Erythroblast (primary cell): Measurements from ENCODE around the gene FCAMR.

Source experiments
- GATA1 ChIP-seq: IDR thresholded peaks from 2 replicates; pipeline ENCODE4 v1.6.1; 2011; ENCODE audit warnings: low read depth, mild to moderate bottlenecking, control low read depth, low read length, moderate library complexity
- POLR2A ChIP-seq: IDR thresholded peaks from 2 replicates; pipeline ENCODE4 v1.6.1; 2011; ENCODE audit warnings: mild to moderate bottlenecking, low read length

GRCh38 chr1:206963740-206964139 lies 6.5 kb downstream of the FCAMR start:
- no peak for TF ChIP-seq POLR2A
- TF ChIP-seq GATA1: no peak
